Measurements from ENCODE around the gene ZMYND10.

GRCh38 chr3:50369012-50369670 lies 23.6 kb upstream of the ZMYND10 start:
- TF ChIP-seq POLR2A (IDR thresholded peaks at IDR 0.05; ENCODE audit: low read depth, low read length) = no peak
- no peak for TF ChIP-seq POLR2AphosphoS5 (IDR thresholded peaks at IDR 0.05; ENCODE audit: low read depth, low read length)
- no peak for TF ChIP-seq TAF1 (IDR thresholded peaks at IDR 0.05; ENCODE audit: low read depth, low read length)

Measured in GM12891 (cell line).